SU-DHL-6 (cell line): ENCODE data around the gene MYO1F.

Experiments used
- CTCF ChIP-seq: fragments of 200-600 bp; sonication (generic); IDR thresholded peaks from one replicate; pipeline ENCODE4 v1.5.1; 2017; ENCODE audit warnings: antibody characterized with exemption, mild to moderate bottlenecking, low read length, moderate library complexity; ENCODE audit not compliant: insufficient read depth, poor library complexity, severe bottlenecking
- EZH2phosphoT487 ChIP-seq: fragments of 200-600 bp; sonication (generic), shearing (Covaris generic); conservative IDR thresholded peaks from 2 replicates; pipeline ENCODE4 v1.6.1; 2018; ENCODE audit warnings: mild to moderate bottlenecking, antibody characterized with exemption, low read length, moderate library complexity, mixed read lengths

- TF ChIP-seq CTCF (no peak), EZH2phosphoT487 (no peak)
These were observed 59.4 kb downstream of the MYO1F start for GRCh38 chr19:8517551-8518442.
